H1 (cell line): ENCODE measurements around the gene GSE1. TPM values are rescaled to one million over a fixed set of nuclear protein-coding genes. Genes with fewer than 3 reads are reported as not detected.

Source experiments
- ASH2L ChIP-seq: fragments of 200-600, 300-600 bp; sonication (generic); IDR thresholded peaks from one replicate; pipeline ENCODE4 v1.7.1; 2017; ENCODE audit warnings: low read length
- CHD7 ChIP-seq: fragments of 300-600 bp; sonication (generic); IDR thresholded peaks from 2 replicates; pipeline ENCODE4 v1.7.1; 2012; ENCODE audit warnings: low read length, moderate library complexity, mild to moderate bottlenecking, inconsistent platforms; ENCODE audit not compliant: insufficient replicate concordance
- GABPA ChIP-seq: IDR thresholded peaks from 2 replicates; pipeline ENCODE4 v1.6.1; 2011; ENCODE audit warnings: mild to moderate bottlenecking, low read length, moderate library complexity, borderline replicate concordance; ENCODE audit not compliant: insufficient read depth
- SUZ12 ChIP-seq: fragments of 200-600 bp; sonication (generic); IDR thresholded peaks from 2 replicates; pipeline ENCODE4 v1.6.1; 2012; ENCODE audit warnings: mild to moderate bottlenecking, inconsistent platforms, low read length, moderate library complexity, mixed read lengths
- polyA plus RNA-seq, 7 experiments: library from polyadenylated mRNA; depleted of rRNA in 3 of 7; stranded (reverse) in 5 of 7; unstranded in 2 of 7; fragments of >200 nt in 5 of 7; fragments of 200-250 nt in 2 of 7; gene quantifications; 1 replicate in 5 of 7; 2 replicates in 1 of 7; 4 replicates in 1 of 7; pipeline versions ENCODE4 v1.2.1 to v1.2.3, GENCODE V29; 2011 to 2013; ENCODE audit warnings: missing spikeins in 2 of 7, mixed read lengths in 2 of 7
- total RNA-seq: library from RNA; stranded (reverse); fragmentation: NEBNext Ultra II Directional; extraction: Animal tissue kit (Norgen Biotek cat#: 25700); gene quantifications from 2 replicates; pipeline ENCODE4 v1.2.1, GENCODE V29; 2021

GSE1 gene
- total and polyA plus RNA-seq, 2 of the 8 experiments (the other 6 are each of a cell fraction or from before 2014, with no cell fraction given) = 26.0 to 65.6 TPM

DNA sequence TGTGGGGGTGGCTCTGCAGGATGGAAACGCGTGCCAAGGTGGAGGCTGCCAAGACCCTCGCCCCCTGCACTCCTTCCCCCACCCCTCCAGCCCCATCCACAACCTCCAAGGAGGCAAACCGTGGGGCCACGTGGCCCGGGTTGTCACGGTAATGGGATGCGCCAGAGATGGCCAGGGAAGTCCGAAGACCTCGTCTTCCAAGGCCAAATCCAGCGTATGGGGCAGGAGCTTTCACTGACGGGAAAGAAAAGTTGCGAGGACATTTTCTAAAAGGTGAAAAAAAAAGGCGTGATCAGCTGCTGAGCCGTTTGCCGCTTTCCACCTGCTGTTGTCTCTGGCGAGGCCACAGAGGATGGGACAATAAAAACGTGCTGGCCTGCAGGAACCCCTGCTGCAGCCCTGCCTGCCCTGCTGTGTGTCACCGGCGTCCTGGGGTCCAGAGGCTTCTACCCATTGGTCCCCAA is 28.3 kb upstream of the GSE1 start (continued):
- no peak for TF ChIP-seq CHD7
- TF ChIP-seq ASH2L = no peak
- TF ChIP-seq GABPA = no peak
- TF ChIP-seq SUZ12 = no peak
